Esophagus muscularis mucosa (tissue), 4 donors: ENCODE data around the gene HPS4.

Source experiments
- CTCF ChIP-seq, 3 experiments: fragments of 200-600 bp in 2 of 3; fragments of 450-650 bp in 1 of 3; sonication (generic) in 2 of 3; IDR thresholded peaks; one replicate each; pipeline ENCODE4 v1.5.1; 2017 to 2019; ENCODE audit warnings: antibody characterized with exemption in 3 of 3, mild to moderate bottlenecking in 2 of 3, moderate library complexity in 1 of 3
- EP300 ChIP-seq: sonication (generic); formaldehyde crosslinking; IDR thresholded peaks from one replicate; pipeline ENCODE4 v1.6.1; 2017; ENCODE audit warnings: antibody characterized with exemption
- POLR2A ChIP-seq: fragments of 450-650 bp; IDR thresholded peaks from one replicate; pipeline ENCODE4 v1.6.1; 2017; ENCODE audit warnings: antibody characterized with exemption, moderate library complexity, mild to moderate bottlenecking, low read depth
- POLR2AphosphoS5 ChIP-seq, 2 donors: sonication (generic); formaldehyde crosslinking; IDR thresholded peaks; one replicate each; pipeline ENCODE4 v1.6.1; 2017; ENCODE audit warnings: antibody characterized with exemption in 2 of 2

- no peak for TF ChIP-seq CTCF (IDR thresholded peaks at IDR 0.05)
- TF ChIP-seq EP300, result no peak
- TF ChIP-seq POLR2AphosphoS5 (IDR thresholded peaks at IDR 0.05), result no peak
- TF ChIP-seq POLR2A, result no peak
Measured at GRCh38 chr22:26494506-26494905, 10.9 kb upstream of the HPS4 start.
